IMR-90 (cell line): ENCODE data around the gene GPD1. TPM values are rescaled to one million over a fixed set of nuclear protein-coding genes. Genes with fewer than 3 reads are reported as not detected.

Source experiments
- ATAC-seq: fragments of 200-7000 bp; cut with Tn5 transposase; 2 replicates; pipeline ENCODE4 v1.9.1; 2020; ENCODE audit warnings: low read depth, mild to moderate bottlenecking, moderate library complexity
- BruUV-seq: library from RNA; stranded (reverse); fragments of 400-500 nt; replicated peaks from 2 replicates; lab custom pipeline; 2021; lab: Mats Ljungman, UMichigan
- CTCF ChIA-PET: fragments of 300-600 bp; formaldehyde crosslinking; extraction: SDS; loops from one replicate; lab custom pipeline; 2021; ENCODE audit warnings: antibody characterized with exemption; lab: Yijun Ruan, JAX
- POLR2A ChIA-PET: fragments of 300-600 bp; sonication (Branson Sonifier 250); formaldehyde crosslinking; loops from one replicate; lab custom pipeline; 2022; ENCODE audit warnings: antibody characterized with exemption; ENCODE audit not compliant: unreplicated experiment; lab: Charles Lee
- DNase-seq: peaks from one replicate; pipeline ENCODE4 v3.0.0; 2013
- H2AFZ ChIP-seq: replicated peaks from 2 replicates; pipeline ENCODE3; 2013; ENCODE audit warnings: low read length, mild to moderate bottlenecking; ENCODE audit not compliant: poor library complexity
- H2AK5ac ChIP-seq: 2 replicates; pipeline ENCODE4 v1.6.1; 2013; ENCODE audit warnings: low read depth, low read length, inconsistent platforms
- H2AK9ac ChIP-seq: replicated peaks from 2 replicates; pipeline ENCODE3; 2013; ENCODE audit warnings: mild to moderate bottlenecking, low read depth, low read length, moderate library complexity; ENCODE audit not compliant: poor library complexity
- H2BK120ac ChIP-seq: 2 replicates; pipeline ENCODE4 v1.6.1; 2013; ENCODE audit warnings: low read depth, low read length, inconsistent platforms
- H2BK15ac ChIP-seq: 3 replicates; pipeline ENCODE4 v1.6.1; 2013; ENCODE audit warnings: low read depth, low read length, inconsistent platforms
- H2BK20ac ChIP-seq: 2 replicates; pipeline ENCODE4 v1.6.1; 2013; ENCODE audit warnings: low read depth, mild to moderate bottlenecking, inconsistent platforms, low read length, moderate library complexity
- H2BK5ac ChIP-seq: 2 replicates; pipeline ENCODE4 v1.6.1; 2013; ENCODE audit warnings: mild to moderate bottlenecking, low read depth, low read length, inconsistent platforms; ENCODE audit not compliant: poor library complexity, severe bottlenecking
- H3K14ac ChIP-seq: replicated peaks from 2 replicates; pipeline ENCODE4 v1.6.1; 2013; ENCODE audit warnings: low read depth, low read length, inconsistent platforms
- H3K18ac ChIP-seq: 2 replicates; pipeline ENCODE4 v1.6.1; 2013; ENCODE audit warnings: low read depth, low read length, control low read depth
- H3K23ac ChIP-seq: 2 replicates; pipeline ENCODE4 v1.6.1; 2013; ENCODE audit warnings: low read depth, low read length, inconsistent platforms
- H3K27ac ChIP-seq: 2 replicates; pipeline ENCODE4 v1.5.1; 2013; ENCODE audit warnings: mild to moderate bottlenecking, control low read depth, low read length; ENCODE audit not compliant: insufficient read depth
- H3K27me3 ChIP-seq: 2 replicates; pipeline ENCODE4 v1.6.1; 2013; ENCODE audit warnings: low read length; ENCODE audit not compliant: control insufficient read depth, insufficient read depth
- H3K36me3 ChIP-seq: 2 replicates; pipeline ENCODE4 v1.6.1; 2013; ENCODE audit warnings: low read length, mixed read lengths; ENCODE audit not compliant: control insufficient read depth, insufficient read depth
- H3K4ac ChIP-seq: 2 replicates; pipeline ENCODE4 v1.6.1; 2013; ENCODE audit warnings: low read depth, low read length, inconsistent platforms
- H3K4me1 ChIP-seq: 2 replicates; pipeline ENCODE4 v1.6.1; 2013; ENCODE audit warnings: low read length, mixed read lengths; ENCODE audit not compliant: control insufficient read depth, insufficient read depth
- H3K4me2 ChIP-seq: 2 replicates; pipeline ENCODE4 v1.6.1; 2013; ENCODE audit warnings: low read depth, mild to moderate bottlenecking, control low read depth, low read length, moderate library complexity
- H3K4me3 ChIP-seq: 2 replicates; pipeline ENCODE4 v1.5.1; 2013; ENCODE audit warnings: low read depth, mild to moderate bottlenecking, control low read depth, low read length, moderate library complexity; ENCODE audit not compliant: insufficient read depth
- H3K56ac ChIP-seq: 2 replicates; pipeline ENCODE4 v1.6.1; 2013; ENCODE audit warnings: low read length, inconsistent platforms; ENCODE audit not compliant: insufficient read depth; ENCODE audit errors: extremely low read depth
- H3K79me1 ChIP-seq, 2 experiments: 2 replicates each; pipeline ENCODE4 v1.6.1; 2013; ENCODE audit warnings: low read length in 2 of 2, inconsistent platforms in 1 of 2, low read depth in 1 of 2
- H3K9ac ChIP-seq: 2 replicates; pipeline ENCODE4 v1.6.1; 2013; ENCODE audit warnings: low read depth, low read length, control low read depth
- H3K9me1 ChIP-seq: 2 replicates; pipeline ENCODE4 v1.6.1; 2013; ENCODE audit warnings: low read length, inconsistent platforms; ENCODE audit not compliant: insufficient read depth
- H3K9me3 ChIP-seq: 2 replicates; pipeline ENCODE4 v1.6.1; 2013; ENCODE audit warnings: low read length; ENCODE audit not compliant: control insufficient read depth, insufficient read depth
- H4K20me1 ChIP-seq: 2 replicates; pipeline ENCODE4 v1.6.1; 2013; ENCODE audit warnings: low read length, inconsistent platforms; ENCODE audit not compliant: insufficient read depth
- H4K5ac ChIP-seq: 2 replicates; pipeline ENCODE4 v1.6.1; 2013; ENCODE audit warnings: mild to moderate bottlenecking, low read depth, low read length, control low read depth
- H4K8ac ChIP-seq, 2 experiments: 2 replicates each; pipeline ENCODE4 v1.6.1; 2013; ENCODE audit warnings: low read depth in 2 of 2, low read length in 2 of 2, control low read depth in 1 of 2, inconsistent platforms in 1 of 2
- H4K91ac ChIP-seq: 2 replicates; pipeline ENCODE4 v1.6.1; 2013; ENCODE audit warnings: low read depth, low read length, inconsistent platforms; ENCODE audit not compliant: insufficient read depth
- BHLHE40 ChIP-seq: fragments of 150-350 bp; IDR thresholded peaks from 2 replicates; pipeline ENCODE4 v1.6.1; 2016; ENCODE audit warnings: mild to moderate bottlenecking, low read depth, low read length
- CEBPB ChIP-seq: IDR thresholded peaks from 2 replicates; pipeline ENCODE4 v1.6.1; 2012; ENCODE audit warnings: low read depth, low read length, improper control_type of control experiment
- CHD1 ChIP-seq: IDR thresholded peaks from 2 replicates; pipeline ENCODE4 v1.6.1; 2012; ENCODE audit warnings: low read depth, low read length, improper control_type of control experiment
- CTCF ChIP-seq: conservative IDR thresholded peaks from 2 replicates; pipeline ENCODE4 v1.5.1; 2012; ENCODE audit warnings: mild to moderate bottlenecking, low read depth, low read length, improper control_type of control experiment
- FOS ChIP-seq: fragments of 150-350 bp; IDR thresholded peaks from 2 replicates; pipeline ENCODE4 v1.6.1; 2016; ENCODE audit warnings: low read depth, low read length
- MAFK ChIP-seq: IDR thresholded peaks from 2 replicates; pipeline ENCODE4 v1.6.1; 2012; ENCODE audit warnings: low read depth, low read length, improper control_type of control experiment
- MAZ ChIP-seq: IDR thresholded peaks from 2 replicates; pipeline ENCODE4 v1.6.1; 2012; ENCODE audit warnings: low read depth, mild to moderate bottlenecking, low read length, improper control_type of control experiment, moderate library complexity, borderline replicate concordance
- MXI1 ChIP-seq: IDR thresholded peaks from 2 replicates; pipeline ENCODE4 v1.6.1; 2012; ENCODE audit warnings: low read depth, mild to moderate bottlenecking, low read length, moderate library complexity, borderline replicate concordance
- NFE2L2 ChIP-seq: fragments of 150-350 bp; IDR thresholded peaks from 2 replicates; pipeline ENCODE4 v1.6.1; 2016; ENCODE audit warnings: low read depth, mild to moderate bottlenecking, low read length
- POLR2A ChIP-seq: IDR thresholded peaks from 2 replicates; pipeline ENCODE4 v1.6.1; 2012; ENCODE audit warnings: mild to moderate bottlenecking, low read depth, low read length
- RAD21 ChIP-seq: IDR thresholded peaks from 2 replicates; pipeline ENCODE4 v1.6.1; 2012; ENCODE audit warnings: low read length, improper control_type of control experiment
- RCOR1 ChIP-seq: IDR thresholded peaks from 2 replicates; pipeline ENCODE4 v1.6.1; 2012; ENCODE audit warnings: mild to moderate bottlenecking, low read length, improper control_type of control experiment; ENCODE audit not compliant: insufficient replicate concordance
- RFX5 ChIP-seq: IDR thresholded peaks from 2 replicates; pipeline ENCODE4 v1.8.0; 2012; ENCODE audit warnings: low read depth, mild to moderate bottlenecking, low read length, moderate library complexity
- SMC3 ChIP-seq: fragments of 150-350 bp; IDR thresholded peaks from 2 replicates; pipeline ENCODE4 v1.6.1; 2016; ENCODE audit warnings: low read depth, mild to moderate bottlenecking, antibody characterized with exemption, low read length, moderate library complexity
- WGBS, 2 experiments: methylation state at CpG; one replicate each; pipeline versions ENCODE4 v1.1.5 to v1.1.7; 2013; ENCODE audit warnings: missing lambda C conversion rate in 2 of 2; ENCODE audit not compliant: insufficient read length in 1 of 2; ENCODE audit errors: extremely low coverage in 2 of 2; 5-methylcytosine and 5-hydroxymethylcytosine counted together
- dilution Hi-C: fragments of 300-500 bp; cut with HindIII; formaldehyde crosslinking; loops from one replicate; pipeline ENCODE4 v1.14.3; 2018; ENCODE audit warnings: low sequenced_read_pairs; ENCODE audit not compliant: unreplicated experiment
- in situ Hi-C: fragments of 300-500 bp; cut with MboI; formaldehyde crosslinking; loops from 3 replicates; pipeline ENCODE4 v1.14.3; 2019; ENCODE audit warnings: low sequenced_read_pairs, inconsistent platforms, mixed read lengths
- intact Hi-C: fragments of 100-400 bp; cut with micrococcal nuclease; formaldehyde crosslinking; loops from 2 replicates; pipeline ENCODE4 v1.10.0; 2022
- polyA plus RNA-seq, 3 experiments: library from polyadenylated mRNA; depleted of rRNA; stranded (reverse); fragments of >200 nt; gene quantifications; 2 replicates each; pipeline ENCODE4 v1.2.3, GENCODE V29; 2012; ENCODE audit warnings: low replicate concordance in 1 of 3
- total RNA-seq: library from RNA; depleted of rRNA; stranded (reverse); fragments of >200 nt; gene quantifications from 2 replicates; pipeline ENCODE4 v1.2.3, GENCODE V29; 2012
- TF ChIP-seq, protein P1 (sequence below): fragments of 150-350 bp; IDR thresholded peaks from 2 replicates; pipeline ENCODE4 v1.6.1; 2016; ENCODE audit warnings: low read depth, mild to moderate bottlenecking, low read length, moderate library complexity, borderline replicate concordance
- TF ChIP-seq, protein P2 (sequence below): fragments of 150-350 bp; IDR thresholded peaks from 2 replicates; pipeline ENCODE4 v1.6.1; 2017; ENCODE audit warnings: mild to moderate bottlenecking, antibody characterized with exemption, low read length, low read depth

The GPD1 gene
- total and polyA plus RNA-seq, 2 of the 4 experiments (the other 2 are of a cell fraction), result 0.05 to 0.18 TPM

DNA sequence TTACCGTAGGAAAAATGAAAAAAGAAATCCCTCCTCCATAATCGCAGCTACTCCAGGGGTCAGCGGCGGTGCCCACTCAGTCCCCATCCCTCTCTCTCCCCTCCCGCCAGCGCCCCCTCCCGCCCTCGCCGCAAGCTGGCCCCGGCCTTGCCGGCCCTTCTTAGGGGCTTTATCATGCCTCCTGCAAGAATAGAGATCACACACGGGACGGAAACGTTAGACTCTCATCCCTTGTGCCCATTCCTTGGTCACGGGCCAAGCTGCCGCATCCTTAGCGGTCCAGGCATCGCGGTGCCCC lies 7.5 kb downstream of the GPD1 start:
- no peaks in the 10 kb centered on the region for H3K27me3 ChIP-seq
- ATAC-seq, result peak; percentile 0
- 0 out of 2 replicates have a peak overlapping the region, but pooled peaks have one; percentile 78 for H3K14ac ChIP-seq
- H2BK5ac ChIP-seq, result no peak overlapping the region
- peak overlapping the region; percentile 73 for H3K4me2 ChIP-seq
- no peak overlapping the region for H3K56ac ChIP-seq
- H2AK5ac ChIP-seq, result peak overlapping the region; percentile 45; the same call in 1 of the 2 replicates
- ChIA-PET POLR2A (interaction anchor here (1.3 kb wide), 1 partner anchor 27 kb away, joined by 4 read pairs; the partner anchor contains the start of gene SMARCD1), CTCF (interaction anchor here (0.7 to 2.2 kb wide), 13 partner anchors 8 to 145 kb away, joined by 3 to 13 read pairs (median 4); partner anchors contain the start of genes CERS5, GPD1 and SMARCD1)
- no peaks in the 10 kb centered on the region for H3K9me3 ChIP-seq
- H2BK120ac ChIP-seq, result peak overlapping the region; percentile 10; the same call in 1 of the 2 replicates
- H4K8ac ChIP-seq, result peak overlapping the region; percentile 49 to 96; a peak in 3 of 4 replicates
- no peak overlapping the region for H3K27ac ChIP-seq
- peaks cover 13% of the 10 kb centered on the region for H3K4me1 ChIP-seq
- peaks cover 4% of the 10 kb centered on the region for H3K9me1 ChIP-seq
- intact Hi-C loops (no loop called here), in situ Hi-C loops (no loop called here), dilution Hi-C loops (no loop called here)
- H4K20me1 ChIP-seq, result 0 out of 2 replicates have a peak, but pooled peaks cover 4% of the 10 kb centered on the region
- no peaks in the 10 kb centered on the region for H3K36me3 ChIP-seq
- H4K91ac ChIP-seq, result 0 out of 2 replicates have a peak overlapping the region, but pooled peaks have one; percentile 31
- H4K5ac ChIP-seq, result peak overlapping the region; percentile 76
- H3K4ac ChIP-seq, result peak overlapping the region; percentile 57; the same call in 1 of the 2 replicates
- DNase-seq, result no peak
- no peak overlapping the region for H3K23ac ChIP-seq
- H2AK9ac ChIP-seq, result peak overlapping the region; percentile 39
- no peak overlapping the region for H2BK20ac ChIP-seq
- no peak overlapping the region; the same call in 1 of the 2 replicates for H3K9ac ChIP-seq
- no peak overlapping the region for H3K18ac ChIP-seq
- H3K79me1 ChIP-seq, result peaks cover 7 to 32% of the 10 kb centered on the region in 2 experiments; a peak in 3 of 4 replicates
- H2BK15ac ChIP-seq, result peak overlapping the region; percentile 25; the same call in 1 of the 3 replicates
- peak overlapping the region; percentile 99 for H2AFZ ChIP-seq
- TF ChIP-seq FOS, result no peak
- TF ChIP-seq MAZ, result no peak
- no peak for TF ChIP-seq MXI1
- TF ChIP-seq RFX5, result no peak
- TF ChIP-seq CHD1, result no peak
- TF ChIP-seq MAFK, result no peak
- TF ChIP-seq RCOR1, result no peak
- TF ChIP-seq, protein P1, sequence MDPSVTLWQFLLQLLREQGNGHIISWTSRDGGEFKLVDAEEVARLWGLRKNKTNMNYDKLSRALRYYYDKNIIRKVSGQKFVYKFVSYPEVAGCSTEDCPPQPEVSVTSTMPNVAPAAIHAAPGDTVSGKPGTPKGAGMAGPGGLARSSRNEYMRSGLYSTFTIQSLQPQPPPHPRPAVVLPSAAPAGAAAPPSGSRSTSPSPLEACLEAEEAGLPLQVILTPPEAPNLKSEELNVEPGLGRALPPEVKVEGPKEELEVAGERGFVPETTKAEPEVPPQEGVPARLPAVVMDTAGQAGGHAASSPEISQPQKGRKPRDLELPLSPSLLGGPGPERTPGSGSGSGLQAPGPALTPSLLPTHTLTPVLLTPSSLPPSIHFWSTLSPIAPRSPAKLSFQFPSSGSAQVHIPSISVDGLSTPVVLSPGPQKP, result no peak
- no peak for TF ChIP-seq BHLHE40
- TF ChIP-seq RAD21, result no peak; the same call in 1 of the 2 replicates
- TF ChIP-seq SMC3, result no peak
- TF ChIP-seq, protein P2, sequence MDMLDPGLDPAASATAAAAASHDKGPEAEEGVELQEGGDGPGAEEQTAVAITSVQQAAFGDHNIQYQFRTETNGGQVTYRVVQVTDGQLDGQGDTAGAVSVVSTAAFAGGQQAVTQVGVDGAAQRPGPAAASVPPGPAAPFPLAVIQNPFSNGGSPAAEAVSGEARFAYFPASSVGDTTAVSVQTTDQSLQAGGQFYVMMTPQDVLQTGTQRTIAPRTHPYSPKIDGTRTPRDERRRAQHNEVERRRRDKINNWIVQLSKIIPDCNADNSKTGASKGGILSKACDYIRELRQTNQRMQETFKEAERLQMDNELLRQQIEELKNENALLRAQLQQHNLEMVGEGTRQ, result no peak
- no peak for TF ChIP-seq CEBPB
- TF ChIP-seq NFE2L2, result no peak
- no peak for TF ChIP-seq POLR2A
- no peak for TF ChIP-seq CTCF
- no TSS peak for BruUV-seq
- peak overlapping the region; percentile 12; the same call in 1 of the 2 replicates for H3K4me3 ChIP-seq
- 11% methylated on average over 14 of the region's 19 CpGs; no CpG with 5 or more reads in 1 of the 2 experiments for WGBS, 2 experiments
